HepG2 (cell line): ENCODE data around the gene HDGFL2. TPM values are rescaled to one million over a fixed set of nuclear protein-coding genes. Genes with fewer than 3 reads are reported as not detected.
A peak's percentile ranks its signal among the peaks of the same experiment; 100 is the strongest.

ENCODE experiments used
- CREB1 ChIP-seq, 2 experiments: fragments of 450-650 bp in 1 of 2; IDR thresholded peaks; 2 replicates each; pipeline ENCODE4 v1.6.1; 2016 to 2017; ENCODE audit warnings: control low read depth in 1 of 2, mild to moderate bottlenecking in 1 of 2, missing compliant biosample characterization in 1 of 2, missing genetic modification characterization in 1 of 2
- GABPA ChIP-seq, 2 experiments: IDR thresholded peaks; 2 replicates each; pipeline ENCODE4 v1.6.1; 2011 to 2016; ENCODE audit warnings: low read depth in 2 of 2, low read length in 1 of 2, missing biosample characterization in 1 of 2, missing genetic modification characterization in 1 of 2
- GATAD1 ChIP-seq: IDR thresholded peaks from 2 replicates; pipeline ENCODE4 v1.6.1; 2016; ENCODE audit warnings: missing genetic modification reagents, missing compliant biosample characterization
- KAT8 ChIP-seq: IDR thresholded peaks from 2 replicates; pipeline ENCODE4 v1.6.1; 2016; ENCODE audit warnings: missing genetic modification reagents, missing compliant biosample characterization
- MAZ ChIP-seq, 2 experiments: sonication (generic) in 1 of 2; formaldehyde crosslinking in 1 of 2; IDR thresholded peaks; 2 replicates each; pipeline versions ENCODE4 v1.5.0 to v1.6.1; 2012 to 2020; ENCODE audit warnings: low read depth in 2 of 2, mild to moderate bottlenecking in 2 of 2, borderline replicate concordance in 1 of 2, improper control_type of control experiment in 1 of 2, low read length in 1 of 2, missing genetic modification reagents in 1 of 2, moderate library complexity in 1 of 2
- NFYB ChIP-seq: sonication (generic); formaldehyde crosslinking; IDR thresholded peaks from 2 replicates; pipeline ENCODE4 v1.4.0; 2020; ENCODE audit warnings: missing genetic modification reagents
- POLR2AphosphoS5 ChIP-seq: IDR thresholded peaks from 2 replicates; pipeline ENCODE4 v1.6.1; 2012; ENCODE audit warnings: low read depth, low read length
- TEAD3 ChIP-seq: optimal IDR thresholded peaks from 2 replicates; pipeline ENCODE3; 2016; ENCODE audit warnings: borderline replicate concordance
- ZMYM4 ChIP-seq: sonication (generic); formaldehyde crosslinking; IDR thresholded peaks from 2 replicates; pipeline ENCODE4 v1.8.1; 2023; ENCODE audit warnings: mild to moderate bottlenecking, missing genetic modification reagents
- ZSCAN21 ChIP-seq: sonication (generic); formaldehyde crosslinking; IDR thresholded peaks from 2 replicates; pipeline ENCODE4 v1.8.0; 2022; ENCODE audit warnings: mild to moderate bottlenecking, missing genetic modification reagents, moderate library complexity, borderline replicate concordance
- ZSCAN31 ChIP-seq: sonication (generic); formaldehyde crosslinking; IDR thresholded peaks from 2 replicates; pipeline ENCODE4 v1.5.0; 2020; ENCODE audit warnings: low read depth, mild to moderate bottlenecking, missing genetic modification reagents
- polyA plus RNA-seq, 8 experiments: library from polyadenylated mRNA; depleted of rRNA in 3 of 8; stranded (reverse) in 7 of 8; unstranded in 1 of 8; fragments of >200 nt; fragmentation: Illumina TruSeq in 4 of 8; extraction: Trizol in 4 of 8; gene quantifications; 2 replicates each; pipeline versions ENCODE4 v1.2.1 to v1.2.3, GENCODE V29; 2011 to 2016; ENCODE audit warnings: low read depth in 4 of 8, missing spikeins in 1 of 8, mixed read lengths in 1 of 8; ENCODE audit not compliant: insufficient read depth in 1 of 8
- total RNA-seq, 5 experiments: library from RNA; depleted of rRNA; stranded (reverse); fragments of >200 nt; fragmentation: Illumina TruSeq; extraction: Trizol; gene quantifications; 2 replicates each; pipeline ENCODE4 v1.2.3, GENCODE V29; 2016; ENCODE audit warnings: low read depth in 1 of 5
- TF ChIP-seq, protein P1 (sequence below): sonication (generic); formaldehyde crosslinking; IDR thresholded peaks from 2 replicates; pipeline ENCODE4 v1.5.1; 2020; ENCODE audit warnings: missing genetic modification reagents, mild to moderate bottlenecking, borderline replicate concordance
- TF ChIP-seq, protein P2 (sequence below): IDR thresholded peaks from 2 replicates; pipeline ENCODE4 v1.6.1; 2016; ENCODE audit warnings: missing compliant biosample characterization, missing genetic modification reagents, borderline replicate concordance
- TF ChIP-seq, protein P3 (sequence below): sonication (generic); formaldehyde crosslinking; IDR thresholded peaks from 2 replicates; pipeline ENCODE4 v1.8.1; 2023; ENCODE audit warnings: missing genetic modification reagents, inconsistent platforms, borderline replicate concordance
- TF ChIP-seq, protein P4 (sequence below): sonication (generic); formaldehyde crosslinking; IDR thresholded peaks from 2 replicates; pipeline ENCODE4 v1.8.0; 2022; ENCODE audit warnings: mild to moderate bottlenecking, missing genetic modification reagents, moderate library complexity
- TF ChIP-seq, protein P5 (sequence below): sonication (generic); formaldehyde crosslinking; IDR thresholded peaks from 2 replicates; pipeline ENCODE4 v1.5.0; 2020; ENCODE audit warnings: missing genetic modification reagents
- TF ChIP-seq, protein P6 (sequence below): sonication (generic); formaldehyde crosslinking; IDR thresholded peaks from 2 replicates; pipeline ENCODE4 v1.4.0; 2020; ENCODE audit warnings: mild to moderate bottlenecking, missing genetic modification reagents

HDGFL2 gene
- total and polyA plus RNA-seq, 2 of the 13 experiments (the other 11 are each of a cell fraction or from before 2014, with no cell fraction given): 20.0 to 51.1 TPM

DNA sequence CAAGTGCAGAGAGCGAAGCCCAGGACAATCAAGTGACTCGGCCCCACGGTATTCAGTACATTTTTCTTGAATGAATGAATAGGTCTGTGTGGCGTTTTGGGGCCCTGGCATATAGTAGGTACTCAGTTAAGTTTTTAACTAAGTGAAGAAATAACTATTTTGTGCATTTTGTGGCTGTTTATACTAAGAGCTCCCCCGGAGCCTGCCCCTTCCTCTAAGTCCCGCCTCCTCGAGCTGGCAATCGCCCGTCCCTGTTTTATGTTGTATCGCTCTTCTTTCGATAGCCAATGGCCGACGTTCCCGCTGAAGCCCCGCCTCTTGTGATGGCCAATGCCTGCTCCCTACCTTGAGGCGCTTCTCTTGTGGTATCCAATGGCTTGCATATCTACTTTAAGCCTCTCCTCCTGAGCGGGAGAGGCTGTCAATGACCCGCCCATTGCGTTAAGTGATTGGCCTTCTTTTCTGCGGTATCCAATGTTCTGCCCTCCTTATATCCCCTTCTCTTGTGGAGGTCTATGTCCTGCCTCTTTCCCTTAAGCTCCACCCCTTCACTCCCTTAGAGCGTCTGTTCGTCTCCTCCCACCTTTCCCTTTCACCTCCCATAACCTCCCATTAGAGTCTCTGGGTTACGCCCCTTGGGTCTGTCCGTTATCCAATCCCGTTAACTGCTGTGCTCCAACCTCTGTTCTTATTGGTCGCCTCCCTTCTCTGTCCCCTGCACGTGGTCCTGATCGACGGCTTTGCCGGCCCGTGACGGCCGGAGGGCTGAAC lies 509 bp upstream of the HDGFL2 start (continued):
- TF ChIP-seq, protein P1, sequence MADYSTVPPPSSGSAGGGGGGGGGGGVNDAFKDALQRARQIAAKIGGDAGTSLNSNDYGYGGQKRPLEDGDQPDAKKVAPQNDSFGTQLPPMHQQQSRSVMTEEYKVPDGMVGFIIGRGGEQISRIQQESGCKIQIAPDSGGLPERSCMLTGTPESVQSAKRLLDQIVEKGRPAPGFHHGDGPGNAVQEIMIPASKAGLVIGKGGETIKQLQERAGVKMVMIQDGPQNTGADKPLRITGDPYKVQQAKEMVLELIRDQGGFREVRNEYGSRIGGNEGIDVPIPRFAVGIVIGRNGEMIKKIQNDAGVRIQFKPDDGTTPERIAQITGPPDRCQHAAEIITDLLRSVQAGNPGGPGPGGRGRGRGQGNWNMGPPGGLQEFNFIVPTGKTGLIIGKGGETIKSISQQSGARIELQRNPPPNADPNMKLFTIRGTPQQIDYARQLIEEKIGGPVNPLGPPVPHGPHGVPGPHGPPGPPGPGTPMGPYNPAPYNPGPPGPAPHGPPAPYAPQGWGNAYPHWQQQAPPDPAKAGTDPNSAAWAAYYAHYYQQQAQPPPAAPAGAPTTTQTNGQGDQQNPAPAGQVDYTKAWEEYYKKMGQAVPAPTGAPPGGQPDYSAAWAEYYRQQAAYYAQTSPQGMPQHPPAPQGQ (CRISPR knock-in tag): no peak
- no peak for TF ChIP-seq ZSCAN21 (CRISPR knock-in tag)
- TF ChIP-seq, protein P2, sequence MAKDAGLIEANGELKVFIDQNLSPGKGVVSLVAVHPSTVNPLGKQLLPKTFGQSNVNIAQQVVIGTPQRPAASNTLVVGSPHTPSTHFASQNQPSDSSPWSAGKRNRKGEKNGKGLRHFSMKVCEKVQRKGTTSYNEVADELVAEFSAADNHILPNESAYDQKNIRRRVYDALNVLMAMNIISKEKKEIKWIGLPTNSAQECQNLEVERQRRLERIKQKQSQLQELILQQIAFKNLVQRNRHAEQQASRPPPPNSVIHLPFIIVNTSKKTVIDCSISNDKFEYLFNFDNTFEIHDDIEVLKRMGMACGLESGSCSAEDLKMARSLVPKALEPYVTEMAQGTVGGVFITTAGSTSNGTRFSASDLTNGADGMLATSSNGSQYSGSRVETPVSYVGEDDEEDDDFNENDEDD (CRISPR knock-in tag): peak; percentile 75; the same call in 1 of the 2 replicates
- 0 out of 2 replicates have a peak, but pooled peaks have one; percentile 19 for TF ChIP-seq ZSCAN31 (CRISPR knock-in tag)
- TF ChIP-seq, protein P3, sequence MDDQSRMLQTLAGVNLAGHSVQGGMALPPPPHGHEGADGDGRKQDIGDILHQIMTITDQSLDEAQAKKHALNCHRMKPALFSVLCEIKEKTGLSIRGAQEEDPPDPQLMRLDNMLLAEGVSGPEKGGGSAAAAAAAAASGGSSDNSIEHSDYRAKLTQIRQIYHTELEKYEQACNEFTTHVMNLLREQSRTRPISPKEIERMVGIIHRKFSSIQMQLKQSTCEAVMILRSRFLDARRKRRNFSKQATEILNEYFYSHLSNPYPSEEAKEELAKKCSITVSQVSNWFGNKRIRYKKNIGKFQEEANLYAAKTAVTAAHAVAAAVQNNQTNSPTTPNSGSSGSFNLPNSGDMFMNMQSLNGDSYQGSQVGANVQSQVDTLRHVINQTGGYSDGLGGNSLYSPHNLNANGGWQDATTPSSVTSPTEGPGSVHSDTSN (CRISPR knock-in tag): peak; percentile 96; the same call in 1 of the 2 replicates
- TF ChIP-seq NFYB (CRISPR knock-in tag): peak; percentile 84
- TF ChIP-seq, protein P4, sequence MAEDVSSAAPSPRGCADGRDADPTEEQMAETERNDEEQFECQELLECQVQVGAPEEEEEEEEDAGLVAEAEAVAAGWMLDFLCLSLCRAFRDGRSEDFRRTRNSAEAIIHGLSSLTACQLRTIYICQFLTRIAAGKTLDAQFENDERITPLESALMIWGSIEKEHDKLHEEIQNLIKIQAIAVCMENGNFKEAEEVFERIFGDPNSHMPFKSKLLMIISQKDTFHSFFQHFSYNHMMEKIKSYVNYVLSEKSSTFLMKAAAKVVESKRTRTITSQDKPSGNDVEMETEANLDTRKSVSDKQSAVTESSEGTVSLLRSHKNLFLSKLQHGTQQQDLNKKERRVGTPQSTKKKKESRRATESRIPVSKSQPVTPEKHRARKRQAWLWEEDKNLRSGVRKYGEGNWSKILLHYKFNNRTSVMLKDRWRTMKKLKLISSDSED (CRISPR knock-in tag): no peak
- peak; percentile 89 for TF ChIP-seq CREB1 (IDR thresholded peaks at IDR 0.05)
- peak; percentile 85 for TF ChIP-seq CREB1 (CRISPR knock-in tag; IDR thresholded peaks at IDR 0.05)
- peak; percentile 4 for TF ChIP-seq TEAD3 (CRISPR knock-in tag)
- TF ChIP-seq ZMYM4 (CRISPR knock-in tag): peak; percentile 42; the same call in 1 of the 2 replicates
- TF ChIP-seq POLR2AphosphoS5: peak; percentile 54; the same call in 1 of the 2 replicates
- peak; percentile 58; the same call in 1 of the 2 replicates for TF ChIP-seq MAZ (IDR thresholded peaks at IDR 0.05; ENCODE audit: borderline replicate concordance, low read depth, low read length)
- 0 out of 2 replicates have a peak, but pooled peaks have one; percentile 43 for TF ChIP-seq MAZ (CRISPR knock-in tag; IDR thresholded peaks at IDR 0.05; ENCODE audit: low read depth)
- TF ChIP-seq, protein P5, sequence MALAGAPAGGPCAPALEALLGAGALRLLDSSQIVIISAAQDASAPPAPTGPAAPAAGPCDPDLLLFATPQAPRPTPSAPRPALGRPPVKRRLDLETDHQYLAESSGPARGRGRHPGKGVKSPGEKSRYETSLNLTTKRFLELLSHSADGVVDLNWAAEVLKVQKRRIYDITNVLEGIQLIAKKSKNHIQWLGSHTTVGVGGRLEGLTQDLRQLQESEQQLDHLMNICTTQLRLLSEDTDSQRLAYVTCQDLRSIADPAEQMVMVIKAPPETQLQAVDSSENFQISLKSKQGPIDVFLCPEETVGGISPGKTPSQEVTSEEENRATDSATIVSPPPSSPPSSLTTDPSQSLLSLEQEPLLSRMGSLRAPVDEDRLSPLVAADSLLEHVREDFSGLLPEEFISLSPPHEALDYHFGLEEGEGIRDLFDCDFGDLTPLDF (CRISPR knock-in tag): peak; percentile 52; the same call in 1 of the 2 replicates
- peak; percentile 61; the same call in 1 of the 2 replicates for TF ChIP-seq KAT8 (CRISPR knock-in tag)
- TF ChIP-seq, protein P6, sequence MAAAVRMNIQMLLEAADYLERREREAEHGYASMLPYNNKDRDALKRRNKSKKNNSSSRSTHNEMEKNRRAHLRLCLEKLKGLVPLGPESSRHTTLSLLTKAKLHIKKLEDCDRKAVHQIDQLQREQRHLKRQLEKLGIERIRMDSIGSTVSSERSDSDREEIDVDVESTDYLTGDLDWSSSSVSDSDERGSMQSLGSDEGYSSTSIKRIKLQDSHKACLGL (CRISPR knock-in tag): no peak
- peak; percentile 78 for TF ChIP-seq GABPA (IDR thresholded peaks at IDR 0.05; ENCODE audit: low read depth, low read length)
- peak; percentile 90 for TF ChIP-seq GABPA (CRISPR knock-in tag; IDR thresholded peaks at IDR 0.05; ENCODE audit: low read depth)
- peak; percentile 39 for TF ChIP-seq GATAD1 (CRISPR knock-in tag)
